Lower lobe of right lung (tissue), 2 donors: ENCODE measurements around the gene ARHGEF26. TPM values are rescaled to one million over a fixed set of nuclear protein-coding genes. Genes with fewer than 3 reads are reported as not detected.

Experiments used
- ATAC-seq, 2 donors: fragments of 200-7000 bp; cut with Tn5 transposase; one replicate each; pipeline ENCODE4 v1.9.1; 2020 to 2022; ENCODE audit warnings: mild to moderate bottlenecking in 2 of 2, moderate library complexity in 2 of 2
- DNase-seq: peaks from one replicate; pipeline ENCODE4 v3.0.0-alpha.2; 2020
- H3K27ac ChIP-seq: fragments of 200-600 bp; one replicate; pipeline ENCODE4 v1.8.0; 2022
- H3K27me3 ChIP-seq: fragments of 200-600 bp; one replicate; pipeline ENCODE4 v1.8.0; 2022; ENCODE audit warnings: low read depth
- H3K36me3 ChIP-seq: fragments of 200-600 bp; one replicate; pipeline ENCODE4 v1.8.0; 2022; ENCODE audit warnings: mild to moderate bottlenecking
- H3K4me1 ChIP-seq: fragments of 200-600 bp; one replicate; pipeline ENCODE4 v1.8.0; 2022
- H3K4me3 ChIP-seq: fragments of 200-600 bp; one replicate; pipeline ENCODE4 v1.8.0; 2022; ENCODE audit warnings: mild to moderate bottlenecking
- H3K9me3 ChIP-seq: fragments of 200-600 bp; one replicate; pipeline ENCODE4 v1.8.0; 2022
- CTCF ChIP-seq: fragments of 200-600 bp; IDR thresholded peaks from one replicate; pipeline ENCODE4 v1.8.0; 2022; ENCODE audit warnings: antibody characterized with exemption, mild to moderate bottlenecking
- intact Hi-C: fragments of 100-400 bp; cut with DNase I; formaldehyde crosslinking; loops from one replicate; pipeline ENCODE4 v1.11.0; 2022
- total RNA-seq: library from RNA; stranded (reverse); fragmentation: NEBNext Ultra II Directional; extraction: Animal tissue kit (Norgen Biotek cat#: 25700); gene quantifications from one replicate; pipeline ENCODE4 v1.2.1, GENCODE V29; 2021
- donor health status: DM: no; HTN: yes; CAD: no; lungs with severe emphysema.

The ARHGEF26 gene
- total RNA-seq, 1 donor from 2014 or later: 50.9 TPM

DNA sequence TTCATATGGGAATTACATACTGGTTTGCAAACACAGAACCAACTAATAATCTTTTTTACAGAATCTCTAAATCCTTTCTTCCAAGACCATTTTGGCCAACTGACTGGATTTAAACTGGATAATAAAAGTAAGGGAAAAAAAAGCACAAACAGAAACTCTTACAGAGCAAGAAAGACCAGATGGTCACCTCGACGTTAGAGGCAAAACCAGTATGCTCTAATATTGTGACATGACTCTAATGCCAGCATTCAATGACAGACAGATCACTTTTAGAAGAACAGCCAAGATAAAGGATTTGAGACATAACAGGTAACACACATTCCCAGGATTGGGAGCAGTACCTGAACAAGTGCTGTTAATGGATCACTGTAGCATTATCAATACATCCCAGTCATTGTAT lies 152.2 kb downstream of the ARHGEF26 start:
- intact Hi-C loops: no loop called here
- ATAC-seq (no peak), DNase-seq (no peak)
- Histone ChIP-seq H3K27ac (no peak overlapping the region), H3K27me3 (no peaks in the 10 kb centered on the region), H3K36me3 (peaks cover 60% of the 10 kb centered on the region), H3K9me3 (no peaks in the 10 kb centered on the region), H3K4me1 (no peaks in the 10 kb centered on the region), H3K4me3 (no peak overlapping the region)
- no peak for TF ChIP-seq CTCF

DNA sequence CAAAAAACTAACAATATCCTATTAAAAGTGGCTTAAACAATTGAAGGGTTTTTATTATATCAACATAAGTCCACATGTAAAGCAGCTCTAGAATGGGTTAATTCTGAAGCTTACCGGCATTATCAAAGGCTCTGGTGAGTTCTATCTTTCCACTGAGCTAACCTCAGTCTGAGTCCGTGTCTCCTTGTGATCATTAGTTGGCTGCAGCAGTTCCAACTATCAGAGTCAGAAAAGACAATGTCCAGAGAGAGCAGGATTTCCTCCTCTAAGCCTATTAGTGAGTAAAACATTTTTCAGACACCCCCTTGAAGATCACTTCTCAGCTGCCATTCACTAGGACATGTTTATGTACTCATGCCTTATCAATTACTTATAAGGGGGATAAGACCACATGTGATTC lies 153.2 kb downstream of the ARHGEF26 start:
- intact Hi-C loops: no loop called here
- DNase-seq (no peak), ATAC-seq (no peak)
- Histone ChIP-seq H3K4me1 (no peaks in the 10 kb centered on the region), H3K27me3 (no peaks in the 10 kb centered on the region), H3K27ac (no peak overlapping the region), H3K36me3 (peaks cover 70% of the 10 kb centered on the region), H3K4me3 (no peak overlapping the region), H3K9me3 (no peaks in the 10 kb centered on the region)
- TF ChIP-seq CTCF: no peak

GRCh38 chr3:154275292-154275691 lies 154.1 kb downstream of the ARHGEF26 start:
- no peak for TF ChIP-seq CTCF
- DNase-seq (no peak), ATAC-seq (no peak)
- Histone ChIP-seq H3K9me3 (no peaks in the 10 kb centered on the region), H3K27me3 (no peaks in the 10 kb centered on the region), H3K36me3 (peaks cover 79% of the 10 kb centered on the region), H3K27ac (no peak overlapping the region), H3K4me3 (no peak overlapping the region), H3K4me1 (no peaks in the 10 kb centered on the region)
- intact Hi-C loops: no loop called here

GRCh38 chr3:154275965-154276364 lies 154.8 kb downstream of the ARHGEF26 start:
- DNase-seq (no peak), ATAC-seq (no peak)
- intact Hi-C loops: no loop called here
- Histone ChIP-seq H3K4me3 (no peak overlapping the region), H3K36me3 (peaks cover 86% of the 10 kb centered on the region), H3K9me3 (no peaks in the 10 kb centered on the region), H3K27me3 (no peaks in the 10 kb centered on the region), H3K27ac (no peak overlapping the region), H3K4me1 (no peaks in the 10 kb centered on the region)
- no peak for TF ChIP-seq CTCF

DNA sequence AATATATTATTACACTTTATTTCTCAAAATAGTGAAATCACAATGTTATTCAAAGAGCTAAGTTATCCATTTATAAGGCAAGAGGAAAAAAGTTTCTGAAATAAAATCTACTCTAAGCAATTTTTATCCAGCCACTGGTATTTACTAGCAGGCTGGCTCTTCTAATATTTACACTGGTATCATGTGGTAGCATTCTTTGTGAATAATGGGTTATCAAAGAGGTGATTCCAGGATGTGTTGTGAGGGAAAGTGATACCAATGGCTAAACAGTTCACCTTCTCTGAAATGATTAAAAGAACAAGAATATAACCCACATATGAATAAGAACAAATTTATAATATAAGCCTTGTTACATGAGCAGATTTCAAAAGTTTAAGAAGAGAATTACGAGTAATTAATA lies 159.0 kb downstream of the ARHGEF26 start:
- intact Hi-C loops: no loop called here
- DNase-seq: no peak

More for the DNA sequence above, 159.0 kb downstream of the ARHGEF26 start:
- peaks cover 94% of the 10 kb centered on the region for H3K36me3 ChIP-seq
- ATAC-seq: no peak
- TF ChIP-seq CTCF: no peak
- H3K9me3 ChIP-seq: no peaks in the 10 kb centered on the region
- no peaks in the 10 kb centered on the region for H3K27me3 ChIP-seq
- H3K4me1 ChIP-seq: no peaks in the 10 kb centered on the region
- no peak overlapping the region for H3K27ac ChIP-seq
- no peak overlapping the region for H3K4me3 ChIP-seq
